OCI-LY7 (cell line): ENCODE data around the gene DDX54. TPM values are rescaled to one million over a fixed set of nuclear protein-coding genes. Genes with fewer than 3 reads are reported as not detected.

Experiments
- microRNA-seq: library from miRNA; unstranded; fragments of <30 nt; microRNA quantifications from one replicate; pipeline ENCODE4 v1.2.0, GENCODE V29; 2022; ENCODE audit warnings: borderline replicate concordance
- small RNA-seq: library from RNA; depleted of rRNA; stranded (forward); fragments of <200 nt; gene quantifications from one replicate; pipeline ENCODE3, GENCODE V24; 2014
- total RNA-seq, 2 experiments: library from RNA; depleted of rRNA in 1 of 2; stranded (reverse); fragments of >200 nt in 1 of 2; shearing (Covaris generic) in 1 of 2; gene quantifications; 2 replicates each; pipeline ENCODE4 v1.2.3, GENCODE V29; 2014 to 2022

DDX54 gene
- total RNA-seq, 2 experiments from 2014 or later, result 87.2 to 145 TPM

Small RNA genes within 50 kb of the gene (microRNA-seq; reads per million reads assigned to microRNA genes)
- 3.0 reads per million for gene MIR7106

Small RNA genes within 50 kb of the gene (small RNA-seq; reads per million reads assigned to genes)
- not detected for gene MIR7106
- not detected for gene RF00019

Other genes starting within 250 kb of the DDX54 start
- 0.79 and 4.7 TPM in 2 replicates for gene OAS3, start 247.0 kb downstream of the DDX54 start, total RNA-seq (2014; rRNA removed; shearing (Covaris generic))
- gene OAS3, start 247.0 kb downstream of the DDX54 start, total RNA-seq (2022), result 5.4 and 9.2 TPM in 2 replicates
- gene OAS2, start 207.0 kb downstream of the DDX54 start, total RNA-seq (2014; rRNA removed; shearing (Covaris generic)), result 22.7 and 33.2 TPM in 2 replicates
- 46.8 and 52.6 TPM in 2 replicates for gene OAS2, start 207.0 kb downstream of the DDX54 start, total RNA-seq (2022)
- gene DTX1, start 128.7 kb downstream of the DDX54 start, total RNA-seq (2014; rRNA removed; shearing (Covaris generic)), result 263 and 293 TPM in 2 replicates
- 510 and 535 TPM in 2 replicates for gene DTX1, start 128.7 kb downstream of the DDX54 start, total RNA-seq (2022)
- 69.1 and 89.1 TPM in 2 replicates for gene RASAL1, start 49.7 kb downstream of the DDX54 start, total RNA-seq (2014; rRNA removed; shearing (Covaris generic))
- 67.5 and 74.4 TPM in 2 replicates for gene RASAL1, start 49.7 kb downstream of the DDX54 start, total RNA-seq (2022)
- gene CFAP73, start 35.8 kb downstream of the DDX54 start, total RNA-seq (2014; rRNA removed; shearing (Covaris generic)), result 14.0 and 26.9 TPM in 2 replicates
- gene CFAP73, start 35.8 kb downstream of the DDX54 start, total RNA-seq (2022), result 37.4 and 39.2 TPM in 2 replicates
- gene RITA1, start 243 bp upstream of the DDX54 start, total RNA-seq (2014; rRNA removed; shearing (Covaris generic)), result 72.5 and 90.8 TPM in 2 replicates
- 59.5 and 68.6 TPM in 2 replicates for gene RITA1, start 243 bp upstream of the DDX54 start, total RNA-seq (2022)
- gene TPCN1, start 36.0 kb upstream of the DDX54 start, total RNA-seq (2014; rRNA removed; shearing (Covaris generic)), result 72.4 and 96.0 TPM in 2 replicates
- gene TPCN1, start 36.0 kb upstream of the DDX54 start, total RNA-seq (2022), result 160 and 177 TPM in 2 replicates
- 40.6 and 47.1 TPM in 2 replicates for gene SLC8B1, start 149.6 kb upstream of the DDX54 start, total RNA-seq (2014; rRNA removed; shearing (Covaris generic))
- 57.2 and 69.1 TPM in 2 replicates for gene SLC8B1, start 149.6 kb upstream of the DDX54 start, total RNA-seq (2022)
- gene PLBD2, start 173.1 kb upstream of the DDX54 start, total RNA-seq (2014; rRNA removed; shearing (Covaris generic)), result 2.3 and 3.4 TPM in 2 replicates
- 9.1 and 14.4 TPM in 2 replicates for gene PLBD2, start 173.1 kb upstream of the DDX54 start, total RNA-seq (2022)
- gene SDS, start 218.4 kb upstream of the DDX54 start, total RNA-seq (2014; rRNA removed; shearing (Covaris generic)), result not detected in 2 replicates
- not detected in 2 replicates for gene SDS, start 218.4 kb upstream of the DDX54 start, total RNA-seq (2022)
- not detected in 2 replicates for gene SDSL, start 236.9 kb upstream of the DDX54 start, total RNA-seq (2014; rRNA removed; shearing (Covaris generic))
- not detected in 2 replicates for gene SDSL, start 236.9 kb upstream of the DDX54 start, total RNA-seq (2022)